NCI-H774 (cell line): ENCODE measurements around the gene HOXB8.

Source experiments
- DNase-seq: peaks from one replicate; lab custom pipeline; 2025; lab: John Stamatoyannopoulos, UW

HOXB8 gene

DNA sequence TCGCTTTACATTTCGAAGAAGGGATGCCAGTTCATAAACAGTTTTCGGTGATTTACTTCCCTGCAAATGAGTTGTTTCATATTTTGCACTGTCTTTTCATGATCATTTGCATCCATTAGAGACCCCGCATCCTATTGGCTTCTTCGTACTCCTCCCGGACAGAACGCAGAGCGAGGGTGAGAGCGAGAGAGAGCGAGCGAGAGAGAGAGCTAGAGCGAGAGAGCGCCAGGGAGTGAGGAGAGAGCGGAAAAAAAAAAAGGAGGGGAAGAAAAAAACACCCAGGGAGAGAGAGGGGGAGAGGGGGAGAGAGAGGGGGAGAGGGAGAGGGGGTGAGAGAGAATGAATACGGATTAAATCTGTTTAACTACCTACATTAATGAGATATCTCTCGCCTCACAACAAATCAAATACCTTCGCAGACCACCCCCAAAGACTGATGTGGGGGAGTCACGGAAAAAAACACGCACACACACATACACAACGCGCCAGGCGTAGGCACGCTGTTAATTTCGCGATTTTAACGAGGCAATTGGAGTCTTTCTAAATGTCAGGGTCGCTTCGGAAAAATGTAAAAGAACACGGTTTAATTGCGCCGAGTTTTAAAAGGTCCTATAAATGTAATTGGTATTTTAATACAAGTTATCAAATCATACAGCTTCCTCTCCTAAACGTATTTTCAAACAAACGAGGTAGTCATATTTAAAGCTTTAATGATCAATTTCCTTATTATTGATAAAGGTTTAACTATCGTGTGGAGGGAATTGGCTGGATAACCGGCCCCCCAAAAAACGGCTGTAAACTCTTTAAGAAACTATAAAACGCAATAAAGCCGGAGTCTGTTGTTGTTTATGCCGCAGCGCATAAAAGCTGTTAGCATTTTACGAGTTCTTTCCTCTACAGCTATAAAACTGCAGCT, at the start of gene HOXB8:
Gene HOXB8, minus strand, starts transcription at position 246 of the 916 bp plus-strand sequence. CDS start 588 bp downstream, outside the sequence.
- peak; percentile 75 for DNase-seq

DNA sequence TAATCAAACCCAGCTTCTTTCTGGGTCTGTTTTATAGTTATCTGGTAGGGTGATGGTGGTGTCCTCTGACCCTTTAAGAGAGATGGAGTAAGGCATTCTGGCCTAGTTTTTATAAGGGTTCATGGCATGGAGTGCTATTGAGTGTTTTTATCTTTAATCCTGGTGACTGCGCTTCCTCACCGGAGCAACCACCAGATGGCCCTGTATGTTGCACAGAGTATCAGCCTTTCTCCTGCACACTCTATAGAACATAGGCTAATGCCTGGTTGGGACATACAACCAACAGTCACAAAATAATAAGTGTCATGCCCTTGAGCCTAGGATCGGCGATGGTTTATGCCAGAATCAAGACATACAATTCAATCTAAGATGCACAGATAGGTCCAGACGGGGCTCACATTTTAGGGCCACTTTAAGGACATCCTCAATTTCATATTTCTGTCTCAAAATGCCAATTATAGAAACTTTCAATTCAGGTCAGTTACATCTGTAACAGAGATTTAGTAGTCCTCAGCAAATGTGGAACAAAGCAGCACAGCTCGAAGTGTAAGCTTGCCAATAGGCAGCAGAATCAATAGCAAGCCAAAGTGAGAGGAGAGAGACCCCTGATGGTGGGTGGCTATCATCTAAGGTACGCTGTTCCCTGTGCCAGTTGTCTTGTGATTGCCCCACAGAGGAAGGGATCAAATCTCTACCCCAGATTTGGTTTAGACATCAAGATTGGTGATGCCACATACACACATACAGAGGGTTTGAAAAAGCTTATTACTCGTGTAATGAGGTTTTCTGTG, 48.2 kb upstream of the HOXB8 start:
- no peak for DNase-seq

DNA sequence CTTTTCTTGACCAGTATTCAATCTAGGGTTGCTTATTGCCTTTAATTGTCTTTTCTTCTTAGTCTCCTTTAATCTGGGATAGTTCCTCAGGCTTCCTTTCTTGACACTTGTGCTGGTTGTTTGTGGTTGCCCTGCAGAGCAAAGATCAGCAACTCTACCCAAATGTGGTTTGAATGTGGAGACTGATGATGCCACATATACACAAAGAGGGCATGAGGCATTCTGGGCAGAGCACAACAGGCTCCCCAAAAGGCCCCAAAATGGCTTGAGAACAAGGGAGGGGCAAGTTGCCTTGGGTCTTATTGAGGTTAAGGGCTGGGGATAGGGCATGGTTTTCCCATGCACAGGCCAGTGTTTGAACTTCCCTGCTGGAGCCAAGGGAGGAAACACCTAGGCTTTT, 40.8 kb upstream of the HOXB8 start:
- no peak for DNase-seq

DNA sequence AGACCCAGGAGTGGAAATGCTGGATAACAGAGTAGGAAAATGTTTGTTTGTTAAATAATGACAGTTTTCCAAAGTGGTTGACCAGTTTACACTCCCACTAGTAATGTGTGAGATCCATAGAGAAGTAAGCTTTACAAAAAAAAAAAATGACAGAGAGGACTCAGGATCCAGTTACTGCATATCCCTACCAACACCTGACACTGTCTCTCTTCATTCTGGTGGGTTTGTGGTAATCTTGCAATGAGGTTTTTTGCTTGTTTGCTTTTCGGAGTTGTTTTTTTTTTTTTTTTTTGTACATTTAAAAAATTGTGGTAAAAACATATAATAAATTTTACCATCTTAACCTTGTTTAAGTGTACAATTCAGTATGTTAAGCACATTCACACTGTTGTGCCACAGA, 34.6 kb upstream of the HOXB8 start:
- DNase-seq = no peak

DNA sequence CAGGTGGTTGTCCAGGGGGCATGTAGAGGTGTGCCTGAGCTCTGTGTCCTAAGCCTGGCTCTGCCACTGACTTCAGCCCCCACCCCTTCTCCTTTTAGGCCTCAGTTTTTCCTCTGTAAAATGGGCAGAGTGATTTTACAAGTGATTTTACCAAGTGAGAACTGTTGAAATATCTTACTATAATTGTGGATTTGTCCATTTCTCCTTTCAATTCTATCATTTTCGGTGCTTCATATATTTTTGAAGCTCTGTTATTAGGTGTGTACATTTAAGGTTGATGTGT, 32.8 kb upstream of the HOXB8 start:
- DNase-seq = no peak

DNA sequence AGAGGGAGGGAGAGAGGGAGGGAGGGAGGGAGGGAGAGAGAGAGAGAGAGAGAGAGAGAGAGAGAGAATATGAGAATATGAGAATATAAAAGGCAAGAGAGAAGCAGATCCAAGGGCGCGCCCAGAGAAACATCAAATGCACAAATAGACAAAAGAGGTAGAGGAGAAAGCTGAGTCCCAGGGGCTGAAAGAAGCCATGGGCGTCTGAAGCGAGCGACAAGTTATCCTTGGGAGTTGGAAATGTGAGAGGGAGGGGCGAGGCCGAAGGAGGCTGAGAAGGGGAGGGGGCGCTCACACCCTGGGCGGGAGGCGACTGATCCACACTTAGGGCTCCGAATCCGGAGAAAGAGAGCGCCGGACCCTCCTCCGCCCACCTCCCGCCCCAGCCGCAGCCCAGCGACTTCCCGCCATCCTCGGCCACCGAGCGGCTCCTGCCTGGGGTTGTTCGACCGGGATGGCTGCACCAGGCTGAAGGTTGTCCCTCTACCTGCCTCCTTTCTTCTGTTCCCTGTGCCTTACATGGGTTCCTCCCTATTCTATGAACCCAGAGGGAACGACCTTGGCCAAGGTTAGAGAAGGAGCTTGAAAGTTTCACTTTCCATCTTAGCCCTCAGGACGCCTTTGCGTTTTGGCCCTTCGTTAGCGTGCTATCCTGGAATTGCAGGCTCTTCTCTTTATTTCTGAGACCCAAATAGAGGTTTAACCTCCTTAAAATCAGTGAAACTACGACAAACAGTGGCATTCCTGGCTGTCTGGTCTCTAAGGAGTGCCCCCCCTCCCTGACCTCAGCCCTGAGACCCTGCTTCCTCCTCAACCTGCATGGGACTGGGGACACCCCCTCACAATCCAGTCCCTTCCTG, 32.2 kb upstream of the HOXB8 start:
- peak; percentile 23 for DNase-seq

DNA sequence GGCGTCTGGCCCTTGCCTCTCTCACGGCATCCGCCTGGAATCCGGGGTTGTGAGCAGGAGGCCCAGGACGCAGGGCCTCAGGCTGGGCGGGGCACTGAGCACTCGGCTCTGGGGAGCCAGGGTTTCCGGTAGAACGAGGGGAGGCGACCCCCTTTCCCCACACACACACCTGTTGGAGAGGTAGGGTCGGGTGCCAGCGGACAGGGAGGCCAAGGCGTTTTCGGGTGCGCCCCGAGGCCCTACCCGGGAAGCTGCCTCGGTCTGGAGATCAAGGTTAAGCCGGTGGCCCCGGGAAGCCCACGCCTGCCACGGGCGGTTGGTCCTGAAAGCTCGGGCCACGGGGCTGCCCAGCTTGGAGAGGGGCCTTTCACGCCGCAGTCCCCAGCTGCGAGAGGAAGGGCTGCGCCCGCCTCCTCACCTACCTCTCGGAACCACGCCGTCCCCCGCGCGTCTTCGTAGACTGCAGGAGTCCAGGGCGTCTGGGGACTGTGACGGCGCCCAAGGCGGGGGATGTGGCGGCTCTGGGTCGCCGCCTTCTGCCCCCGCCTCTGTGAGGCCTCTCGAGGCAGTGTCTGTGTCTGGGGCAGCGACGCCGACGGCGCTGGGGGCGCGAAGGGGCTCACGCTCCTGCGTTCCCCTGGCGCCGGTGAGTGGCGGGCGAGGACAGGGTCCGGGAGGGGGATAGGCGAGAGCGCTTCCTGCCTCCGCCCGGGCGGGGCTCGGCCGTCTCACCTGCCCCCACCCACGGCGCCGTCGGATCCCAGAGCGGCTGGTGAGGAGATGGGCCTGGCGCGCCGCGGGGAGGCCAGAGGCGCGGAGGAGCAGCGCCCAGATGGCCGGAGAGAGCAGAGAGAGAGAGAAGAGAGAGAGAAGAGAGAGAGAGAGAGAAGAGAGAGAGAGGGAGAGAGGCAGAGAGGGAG, 31.4 kb upstream of the HOXB8 start:
- DNase-seq = peak; percentile 64

DNA sequence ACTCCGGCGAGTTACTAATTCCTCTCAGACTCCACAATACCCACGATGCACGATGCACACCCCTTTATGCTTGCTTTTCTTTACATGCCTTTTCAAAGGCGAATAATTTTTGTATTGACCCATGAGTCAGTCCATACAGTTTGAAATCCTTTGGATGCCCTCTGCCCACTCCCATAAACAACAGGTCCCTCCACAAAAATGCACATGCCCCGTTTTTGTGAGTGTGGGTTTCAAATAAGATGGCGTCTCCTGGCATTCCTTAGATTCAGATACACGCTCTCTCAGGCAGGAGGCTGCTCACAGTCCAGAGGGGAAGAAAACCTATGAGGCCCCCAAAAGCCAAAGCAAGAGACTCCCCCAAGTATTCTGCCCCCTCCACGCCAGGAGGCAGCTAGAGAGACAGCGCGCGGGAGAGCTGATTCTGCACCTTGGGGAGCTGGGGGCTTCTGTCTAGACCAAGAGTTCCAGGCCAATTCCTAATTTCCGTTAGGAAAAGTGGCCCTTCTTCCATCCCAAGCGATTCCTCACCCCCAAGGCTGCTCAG, 30.6 kb upstream of the HOXB8 start:
- DNase-seq = no peak

DNA sequence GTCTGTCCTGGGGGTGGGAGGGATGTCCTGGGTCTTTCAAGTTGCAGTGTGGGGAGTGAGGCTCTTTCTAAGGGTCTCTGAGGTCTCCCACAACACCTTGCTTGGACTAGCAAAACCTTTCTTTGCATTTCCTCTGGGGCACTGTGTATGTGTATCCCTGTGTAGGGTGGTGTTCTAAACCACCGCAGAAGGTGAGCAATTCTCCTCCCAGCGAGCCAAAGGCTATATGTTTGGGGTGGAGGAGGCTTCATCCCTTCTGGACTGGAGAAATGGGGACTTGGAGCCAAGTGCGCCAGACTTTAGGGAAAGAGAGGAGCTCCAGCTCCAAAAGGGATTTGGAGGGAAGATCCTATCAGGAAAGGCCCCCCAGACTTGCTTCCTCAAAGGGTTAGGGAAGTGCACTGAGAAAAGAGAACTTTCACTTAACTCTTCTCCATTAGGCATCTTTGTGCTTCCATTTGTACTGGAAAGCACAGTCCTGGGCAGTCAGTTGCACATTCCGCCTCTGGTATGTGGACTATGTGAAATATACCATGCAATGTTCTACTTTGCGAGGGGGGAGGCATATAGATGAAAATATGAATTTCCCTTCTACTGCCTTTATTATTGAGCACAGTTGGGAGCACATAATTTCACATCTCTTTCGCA, 29.9 kb upstream of the HOXB8 start:
- no peak for DNase-seq

DNA sequence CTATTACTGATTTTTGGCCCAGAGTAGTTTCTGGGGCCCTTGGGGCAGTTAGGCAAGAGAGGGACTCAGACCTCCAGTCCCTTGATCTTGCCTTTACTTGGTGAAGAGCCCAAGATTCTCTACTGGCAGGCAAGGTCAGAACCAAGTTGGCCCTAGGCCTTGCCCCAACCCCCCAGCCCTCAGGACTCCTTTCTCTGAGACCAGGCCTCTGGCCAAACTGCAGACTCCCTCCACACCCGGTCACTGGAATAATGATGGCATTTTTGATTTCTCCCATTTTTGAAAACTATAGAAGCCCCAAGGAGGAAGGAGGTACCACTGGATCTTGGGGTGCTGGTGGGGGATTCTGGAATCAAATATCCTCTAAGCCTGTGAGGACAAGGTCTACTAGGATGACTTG, 29.1 kb upstream of the HOXB8 start:
- DNase-seq = no peak

DNA sequence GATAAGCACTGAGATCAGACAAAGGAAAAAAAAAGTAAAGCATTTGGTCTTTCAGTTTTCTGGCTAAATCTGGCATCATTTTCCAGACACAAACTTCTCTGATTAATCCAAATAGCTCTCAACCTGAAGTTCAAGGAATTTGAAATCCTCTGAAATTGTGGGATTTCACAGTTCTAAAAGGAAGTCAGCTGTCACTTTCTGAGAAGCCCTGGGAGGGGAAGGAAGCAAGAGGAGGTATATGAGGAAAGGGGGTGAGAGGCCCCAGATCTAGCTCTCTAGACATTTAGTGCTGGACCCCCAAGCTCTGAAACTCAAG, 28.6 kb upstream of the HOXB8 start:
- DNase-seq = no peak

DNA sequence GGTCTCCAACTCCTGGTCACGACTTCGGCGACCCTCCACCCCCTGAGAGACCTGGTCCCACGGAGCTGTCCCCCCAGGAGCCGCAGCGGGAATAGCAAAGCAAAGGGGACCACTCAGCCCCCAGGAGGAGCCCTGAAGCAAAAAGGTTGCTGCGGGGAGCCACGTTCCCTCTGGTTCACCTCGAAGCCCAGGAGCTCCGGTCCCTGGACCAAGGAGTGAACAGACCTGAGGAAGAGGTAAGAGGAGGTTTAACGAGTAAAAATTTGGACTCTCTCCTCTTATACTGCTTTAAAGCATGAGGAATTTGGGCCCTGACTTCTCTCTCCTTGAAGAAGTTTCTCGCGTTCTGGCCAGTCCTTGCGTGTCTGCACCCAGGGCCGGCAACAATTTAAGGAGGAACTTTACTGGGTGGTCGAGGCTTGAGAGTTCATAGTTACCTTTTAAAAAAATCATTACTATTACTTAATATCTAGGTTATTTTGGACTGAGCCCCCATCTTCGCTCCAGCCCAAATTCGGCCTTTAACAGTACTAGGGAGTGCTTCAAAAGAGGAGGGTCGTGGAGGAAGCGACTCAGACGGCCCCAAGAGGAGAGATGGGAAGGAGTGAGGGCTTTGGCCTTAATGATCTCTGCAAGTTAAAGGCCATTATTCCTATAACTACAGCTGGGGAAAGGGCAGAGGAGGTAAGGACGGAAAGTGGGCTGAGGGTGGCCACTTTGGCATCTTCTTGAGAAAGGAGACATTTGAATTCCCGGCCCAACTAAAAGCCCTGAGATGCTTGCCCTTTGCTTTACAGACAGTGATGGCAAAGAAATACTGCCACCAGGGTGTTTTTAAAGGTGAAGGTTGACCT, 28.0 kb upstream of the HOXB8 start:
- no peak for DNase-seq

DNA sequence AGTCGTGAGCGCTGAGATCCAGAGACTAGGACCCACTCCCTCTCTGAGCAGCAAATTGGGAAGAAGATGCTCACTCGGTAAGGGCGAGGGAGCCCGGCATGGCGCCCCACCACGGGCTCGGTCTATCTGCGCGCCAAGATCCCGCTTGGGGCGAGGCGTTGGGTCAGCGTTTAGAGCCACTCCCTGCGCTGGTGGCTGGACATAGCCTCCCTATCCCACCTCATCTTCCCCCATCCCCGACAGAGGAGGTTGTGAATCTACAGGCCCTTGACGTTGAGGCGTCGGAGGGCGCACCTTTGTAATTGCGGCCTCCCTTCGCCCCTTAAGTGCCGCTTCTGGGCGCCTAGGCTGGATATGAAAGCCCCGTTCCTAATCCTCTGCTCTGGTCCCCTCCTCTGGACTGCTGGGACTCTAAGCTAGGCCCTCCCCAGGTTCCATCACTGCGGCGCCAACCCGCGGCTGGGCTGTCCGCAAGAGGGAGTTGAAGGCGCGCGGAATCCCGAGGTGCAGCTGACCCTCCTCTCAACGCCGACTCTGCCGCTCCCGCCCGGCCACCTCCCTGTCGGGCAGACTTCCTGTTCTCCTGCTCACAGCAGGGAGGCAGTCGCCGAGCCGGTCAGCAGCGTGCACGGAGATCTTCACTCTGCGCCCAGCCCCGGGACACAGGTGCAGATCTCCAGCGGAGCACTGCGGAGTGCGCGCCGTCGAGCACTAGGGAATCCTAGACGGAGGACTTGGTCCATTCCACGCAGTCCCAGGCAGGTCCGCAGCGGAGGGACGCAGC, 27.2 kb upstream of the HOXB8 start:
- DNase-seq = no peak

DNA sequence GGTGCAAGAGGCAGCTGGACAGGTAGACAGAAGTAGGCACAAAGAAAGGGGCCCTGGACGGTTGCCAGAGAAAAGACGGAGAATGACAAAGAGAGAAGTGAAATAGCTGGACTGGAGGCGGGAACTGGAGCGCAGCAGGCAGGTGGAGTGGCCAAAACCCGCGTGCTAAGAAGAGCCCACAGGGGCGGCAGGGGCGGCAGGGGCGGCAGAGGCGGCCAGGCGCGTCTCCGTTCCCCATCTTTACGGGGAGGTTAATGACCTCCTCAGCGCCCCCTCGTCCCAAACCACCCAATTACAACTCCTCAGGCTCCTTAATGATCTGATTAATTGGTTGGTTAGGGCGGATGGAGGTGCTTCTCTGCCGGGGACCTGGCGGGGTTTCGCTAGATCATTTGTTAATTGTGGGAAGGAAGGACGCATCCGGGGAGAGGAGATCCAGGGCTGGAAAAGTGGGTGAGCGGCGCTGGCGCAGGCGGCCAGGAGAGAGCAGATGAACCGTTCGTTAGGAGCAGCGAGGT, 26.5 kb upstream of the HOXB8 start:
- DNase-seq = no peak

DNA sequence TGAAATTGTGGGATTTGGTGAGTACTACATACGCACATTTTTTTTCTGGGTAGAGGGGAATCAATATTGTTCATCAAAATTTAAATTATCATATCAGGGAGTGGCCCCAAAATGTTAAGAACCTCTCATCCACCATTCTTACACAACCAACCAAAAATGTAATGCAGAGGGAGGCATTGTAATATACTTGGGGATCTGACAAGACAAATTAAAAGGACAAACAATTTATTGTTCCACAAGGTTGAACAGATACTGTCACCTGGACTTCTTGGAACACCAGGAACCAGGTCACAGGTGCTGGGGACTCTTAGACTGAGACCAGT, 25.7 kb upstream of the HOXB8 start:
- no peak for DNase-seq

DNA sequence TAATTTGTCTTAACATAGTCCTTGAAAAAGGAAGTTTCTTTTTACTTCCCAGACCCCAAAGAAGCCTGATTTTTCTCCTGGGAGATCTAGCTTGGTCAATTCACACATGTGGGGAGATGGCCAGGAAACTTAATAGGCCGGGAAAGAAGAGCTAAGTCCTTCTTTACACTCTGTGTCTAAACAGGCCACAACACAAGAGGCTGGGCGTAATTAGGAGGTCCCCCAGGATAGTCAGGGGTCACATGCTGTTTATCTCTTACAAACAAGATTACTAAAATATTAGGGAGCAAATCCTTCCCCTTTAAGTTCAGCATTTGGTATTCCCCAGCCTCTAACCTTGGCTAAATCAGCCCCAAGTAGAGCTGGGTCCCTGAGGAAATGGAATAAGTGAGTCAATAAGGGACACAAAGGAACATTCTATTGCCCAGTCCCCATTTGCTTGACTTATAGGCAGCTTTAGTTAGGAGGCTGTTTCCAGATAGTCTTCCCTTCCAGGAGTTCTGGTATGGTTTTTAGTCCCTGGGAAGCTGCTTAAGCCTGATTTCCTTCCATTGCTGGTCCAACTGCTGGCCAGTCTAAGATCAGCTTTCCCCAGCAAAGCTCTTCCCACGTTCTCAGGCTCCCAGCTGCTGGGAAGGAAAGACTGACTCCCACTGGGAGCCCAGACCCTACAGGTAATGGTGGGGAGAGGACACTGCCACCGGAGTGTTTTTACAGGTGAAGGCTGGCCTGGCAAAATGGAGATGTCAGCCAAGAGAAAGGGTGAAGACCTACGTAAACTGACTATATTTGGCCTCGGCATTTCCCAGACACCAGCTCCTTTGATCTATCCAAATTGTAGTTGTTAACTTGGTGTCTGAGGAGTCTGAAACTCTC, 25.1 kb upstream of the HOXB8 start:
- DNase-seq = no peak

DNA sequence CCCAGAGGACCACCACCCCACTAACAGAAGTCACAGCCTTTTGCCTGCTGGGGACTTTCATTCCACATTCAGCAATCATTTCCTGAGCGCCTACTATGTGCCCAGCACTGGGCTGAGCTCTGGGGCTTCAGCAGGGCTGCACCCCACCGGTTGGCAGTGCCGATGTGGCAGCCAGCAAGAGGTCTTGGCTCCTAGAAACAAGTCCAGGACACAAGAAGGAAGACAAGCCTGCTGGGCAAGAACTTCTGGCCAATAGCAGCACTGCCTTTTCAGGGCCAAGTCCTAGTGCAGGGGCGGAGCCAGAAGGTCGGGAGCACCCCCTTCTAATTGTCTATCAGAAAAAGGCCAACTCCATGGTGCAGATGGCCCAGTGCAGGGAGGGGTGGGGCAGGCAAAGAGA, 24.0 kb upstream of the HOXB8 start:
- DNase-seq = no peak
